Measurements from ENCODE around the gene IKZF3. TPM values are rescaled to one million over a fixed set of nuclear protein-coding genes. Genes with fewer than 3 reads are reported as not detected.
"Not testable (repeated sequence)": the region's sequence is repeated elsewhere in the genome, so short reads cannot be mapped to it uniquely, and the experiment has no call there.

The IKZF3 gene
- total RNA-seq, 2 donors from 2014 or later = 4.8 to 5.6 TPM

- peaks cover 81% of the 10 kb centered on the region for H3K36me3 ChIP-seq
- no peaks in the 10 kb centered on the region for H3K27me3 ChIP-seq (replicated peaks; ENCODE audit: insufficient read depth)
- no peak for TF ChIP-seq CTCF (IDR thresholded peaks at IDR 0.05)
- peak overlapping the region in 1 of 2 donors; percentile 10 for H3K27ac ChIP-seq
- DNase-seq (ENCODE audit: low spot score) (no peak), ATAC-seq (ENCODE audit: insufficient number of reproducible peaks, low FRiP score, low read depth) (no peak)
- no peaks in the 10 kb centered on the region for H3K9me3 ChIP-seq
- H3K4me3 ChIP-seq = no peak overlapping the region
- H3K4me1 ChIP-seq (ENCODE audit: control insufficient read depth in 1 of 2, low read depth in 2 of 2) = no peaks in the 10 kb centered on the region
Measured at GRCh38 chr17:39716879-39717536, 147.1 kb downstream of the IKZF3 start.

- H3K9me3 ChIP-seq = no peaks in the 10 kb centered on the region
- no peak for TF ChIP-seq CTCF (IDR thresholded peaks at IDR 0.05)
- peak overlapping the region in 1 of 2 donors; percentile 10 for H3K27ac ChIP-seq
- peaks cover 86% of the 10 kb centered on the region for H3K36me3 ChIP-seq
- H3K4me1 ChIP-seq (ENCODE audit: control insufficient read depth in 1 of 2, low read depth in 2 of 2) = no peaks in the 10 kb centered on the region
- ATAC-seq (ENCODE audit: insufficient number of reproducible peaks, low FRiP score, low read depth) (no peak), DNase-seq (ENCODE audit: low spot score) (no peak)
- H3K27me3 ChIP-seq (replicated peaks; ENCODE audit: insufficient read depth) = no peaks in the 10 kb centered on the region
- no peak overlapping the region for H3K4me3 ChIP-seq
Measured at GRCh38 chr17:39716073-39716818, 147.9 kb downstream of the IKZF3 start.

- Histone ChIP-seq H3K27me3 (replicated peaks; ENCODE audit: insufficient read depth) (no peaks in the 10 kb centered on the region), H3K36me3 (peaks cover 88% of the 10 kb centered on the region), H3K4me3 (no peak overlapping the region), H3K4me1 (ENCODE audit: control insufficient read depth in 1 of 2, low read depth in 2 of 2) (no peaks in the 10 kb centered on the region), H3K27ac (no peak overlapping the region), H3K9me3 (no peaks in the 10 kb centered on the region)
- ATAC-seq (ENCODE audit: insufficient number of reproducible peaks, low FRiP score, low read depth) (no peak), DNase-seq (ENCODE audit: low spot score) (no peak)
- no peak for TF ChIP-seq CTCF (IDR thresholded peaks at IDR 0.05)
Measured at GRCh38 chr17:39715375-39716072, 148.6 kb downstream of the IKZF3 start.

GRCh38 chr17:39714234-39714633, 149.9 kb downstream of the IKZF3 start:
- TF ChIP-seq CTCF (IDR thresholded peaks at IDR 0.05) = no peak
- H3K4me3 ChIP-seq = no peak overlapping the region
- DNase-seq (ENCODE audit: low spot score) (no peak), ATAC-seq (ENCODE audit: insufficient number of reproducible peaks, low FRiP score, low read depth) (no peak)
- no peak overlapping the region for H3K27ac ChIP-seq
- peaks cover 88% of the 10 kb centered on the region for H3K36me3 ChIP-seq
- no peaks in the 10 kb centered on the region for H3K27me3 ChIP-seq (replicated peaks; ENCODE audit: insufficient read depth)
- H3K4me1 ChIP-seq (ENCODE audit: control insufficient read depth in 1 of 2, low read depth in 2 of 2) = no peaks in the 10 kb centered on the region
- no peaks in the 10 kb centered on the region for H3K9me3 ChIP-seq

- no peak for TF ChIP-seq CTCF (IDR thresholded peaks at IDR 0.05)
- ATAC-seq (ENCODE audit: insufficient number of reproducible peaks, low FRiP score, low read depth) (no peak), DNase-seq (ENCODE audit: low spot score) (no peak)
- H3K27ac ChIP-seq = no peak overlapping the region
- no peak overlapping the region for H3K4me3 ChIP-seq
- no peaks in the 10 kb centered on the region for H3K9me3 ChIP-seq
- peaks cover 96% of the 10 kb centered on the region for H3K36me3 ChIP-seq
- H3K4me1 ChIP-seq (ENCODE audit: control insufficient read depth in 1 of 2, low read depth in 2 of 2) = peaks cover 0 to 4% of the 10 kb centered on the region in 2 donors
- no peaks in the 10 kb centered on the region for H3K27me3 ChIP-seq (replicated peaks; ENCODE audit: insufficient read depth)
Measured at GRCh38 chr17:39711851-39712250, 152.3 kb downstream of the IKZF3 start.

GRCh38 chr17:39711071-39711470, 153.0 kb downstream of the IKZF3 start:
- H3K27me3 ChIP-seq (replicated peaks; ENCODE audit: insufficient read depth); H3K27ac ChIP-seq; H3K9me3 ChIP-seq; ATAC-seq (ENCODE audit: insufficient number of reproducible peaks, low FRiP score, low read depth); DNase-seq (ENCODE audit: low spot score); H3K4me3 ChIP-seq: not testable (repeated sequence)
- H3K4me1 ChIP-seq (ENCODE audit: control insufficient read depth in 1 of 2, low read depth in 2 of 2) = peaks cover 5 to 12% of the 10 kb centered on the region in 2 donors
- H3K36me3 ChIP-seq = peaks cover 89% of the 10 kb centered on the region

Measured in thoracic aorta (tissue), 2 donors.